ENCODE measurements around the gene TMTC4.

- no peak for TF ChIP-seq FOXM1 (IDR thresholded peaks at IDR 0.05; ENCODE audit: borderline replicate concordance, low read depth)
- TF ChIP-seq CREB1 (IDR thresholded peaks at IDR 0.05; ENCODE audit: low read depth) = no peak
- TF ChIP-seq TCF12 (IDR thresholded peaks at IDR 0.05; ENCODE audit: low read depth) = no peak
- TF ChIP-seq CEBPB (IDR thresholded peaks at IDR 0.05) = no peak
- no peak for TF ChIP-seq EGR1 (IDR thresholded peaks at IDR 0.05)
- TF ChIP-seq MAX (IDR thresholded peaks at IDR 0.05) = no peak
- no peak for TF ChIP-seq EP300 (IDR thresholded peaks at IDR 0.05; ENCODE audit: borderline replicate concordance)
- TF ChIP-seq YY1 (IDR thresholded peaks at IDR 0.05; ENCODE audit: low read depth) = no peak
- no peak for TF ChIP-seq TAF1 (IDR thresholded peaks at IDR 0.05; ENCODE audit: low read depth)
- TF ChIP-seq RAD21 (IDR thresholded peaks at IDR 0.05; ENCODE audit: low read depth) = no peak
- TF ChIP-seq TEAD4 (IDR thresholded peaks at IDR 0.05) = no peak
- no peak for TF ChIP-seq REST (IDR thresholded peaks at IDR 0.05; ENCODE audit: low read depth)
- no peak for TF ChIP-seq ZBTB7A (IDR thresholded peaks at IDR 0.05; ENCODE audit: low read depth)
- TF ChIP-seq NFIC (IDR thresholded peaks at IDR 0.05) = no peak
Measured at GRCh38 chr13:100664171-100664900, 10.3 kb downstream of the TMTC4 start.
